Measurements from ENCODE around the gene FGD2.
"Not testable (repeated sequence)": the region's sequence is repeated elsewhere in the genome, so short reads cannot be mapped to it uniquely, and the experiment has no call there.

GRCh38 chr6:37058984-37059343 lies 53.5 kb downstream of the FGD2 start:
- not testable (repeated sequence) for TF ChIP-seq CTCF, POLR2A (IDR thresholded peaks at IDR 0.05)

Data from testis (tissue), 2 donors.